ENCODE data around the gene ZBTB7A.

DNA sequence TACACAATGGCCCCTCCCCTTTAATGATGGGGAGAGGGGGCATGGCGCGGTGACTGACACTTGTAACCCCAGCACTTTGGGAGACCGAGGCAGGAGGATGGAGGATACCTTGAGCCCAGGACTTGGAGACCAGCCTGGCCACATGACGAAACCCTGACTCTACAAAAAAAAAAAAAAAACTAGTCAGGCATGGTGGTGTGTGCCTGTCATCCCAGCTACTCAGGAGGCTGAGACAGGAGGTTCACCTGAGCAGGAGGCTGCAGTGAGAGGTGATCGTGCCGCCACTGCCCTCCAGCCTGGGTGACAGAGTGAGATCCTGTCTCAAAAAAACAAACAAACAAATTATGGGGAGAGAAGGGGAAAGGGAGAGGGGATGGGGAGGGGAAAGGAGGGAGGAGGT lies 13.8 kb upstream of the ZBTB7A start:
- TF ChIP-seq CTCF (IDR thresholded peaks at IDR 0.05) (no peak), POLR2A (IDR thresholded peaks at IDR 0.05) (no peak), EP300 (IDR thresholded peaks at IDR 0.05) (no peak)

Data from tibial nerve (tissue), 4 donors.